Measurements from ENCODE around the gene SP3. TPM values are rescaled to one million over a fixed set of nuclear protein-coding genes. Genes with fewer than 3 reads are reported as not detected.

Gene SP3
- polyA plus RNA-seq, 3 donors = 44.8 to 66.2 (median 54.2) TPM

GRCh38 chr2:173934895-173935294 lies 30.3 kb downstream of the SP3 start:
- Histone ChIP-seq H3K9ac (ENCODE audit: insufficient read depth, low read length, poor library complexity, severe bottlenecking) (no peak overlapping the region), H2AFZ (ENCODE audit: insufficient read depth, low read depth, low read length, poor library complexity, severe bottlenecking) (no peak overlapping the region), H3K79me2 (ENCODE audit: insufficient read depth, low read length) (peaks cover 100% of the 10 kb centered on the region), H3K9me3 (replicated peaks in 1 of 2; ENCODE audit: control insufficient read depth in 1 of 2, insufficient read depth in 1 of 2, low read length in 2 of 2) (no peaks in the 10 kb centered on the region), H3K4me1 (ENCODE audit: control insufficient read depth in 1 of 2, insufficient read depth in 2 of 2, low read length in 2 of 2) (peaks cover 11 to 13% of the 10 kb centered on the region in 2 donors), H4K20me1 (ENCODE audit: insufficient read depth, low read length) (peaks cover 97% of the 10 kb centered on the region), H3K4me3 (replicated peaks in 1 of 3; ENCODE audit: low read depth in 2 of 3, low read length in 3 of 3) (no peak overlapping the region), H3K27ac (ENCODE audit: low read depth in 1 of 2, low read length in 2 of 2) (peak overlapping the region in 1 of 2 donors; percentile 30), H3K36me3 (replicated peaks in 1 of 2; ENCODE audit: control insufficient read depth in 1 of 2, insufficient read depth in 2 of 2, low read length in 2 of 2) (peaks cover 11 to 47% of the 10 kb centered on the region in 2 donors), H3K4me2 (replicated peaks; ENCODE audit: extremely low read depth, low read length, poor library complexity, severe bottlenecking) (no peak overlapping the region), H3K27me3 (ENCODE audit: control insufficient read depth in 2 of 2, insufficient read depth in 2 of 2, low read length in 2 of 2) (no peaks in the 10 kb centered on the region)
- no peak overlapping the region for H3K4me3 Mint-ChIP-seq
- no peak for DNase-seq
- intact Hi-C loops (cut with micrococcal nuclease) = no loop called here
- peaks cover 28 to 38% of the 10 kb centered on the region in 2 donors for H3K36me3 Mint-ChIP-seq
- TF ChIP-seq, protein P1, sequence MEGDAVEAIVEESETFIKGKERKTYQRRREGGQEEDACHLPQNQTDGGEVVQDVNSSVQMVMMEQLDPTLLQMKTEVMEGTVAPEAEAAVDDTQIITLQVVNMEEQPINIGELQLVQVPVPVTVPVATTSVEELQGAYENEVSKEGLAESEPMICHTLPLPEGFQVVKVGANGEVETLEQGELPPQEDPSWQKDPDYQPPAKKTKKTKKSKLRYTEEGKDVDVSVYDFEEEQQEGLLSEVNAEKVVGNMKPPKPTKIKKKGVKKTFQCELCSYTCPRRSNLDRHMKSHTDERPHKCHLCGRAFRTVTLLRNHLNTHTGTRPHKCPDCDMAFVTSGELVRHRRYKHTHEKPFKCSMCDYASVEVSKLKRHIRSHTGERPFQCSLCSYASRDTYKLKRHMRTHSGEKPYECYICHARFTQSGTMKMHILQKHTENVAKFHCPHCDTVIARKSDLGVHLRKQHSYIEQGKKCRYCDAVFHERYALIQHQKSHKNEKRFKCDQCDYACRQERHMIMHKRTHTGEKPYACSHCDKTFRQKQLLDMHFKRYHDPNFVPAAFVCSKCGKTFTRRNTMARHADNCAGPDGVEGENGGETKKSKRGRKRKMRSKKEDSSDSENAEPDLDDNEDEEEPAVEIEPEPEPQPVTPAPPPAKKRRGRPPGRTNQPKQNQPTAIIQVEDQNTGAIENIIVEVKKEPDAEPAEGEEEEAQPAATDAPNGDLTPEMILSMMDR (IDR thresholded peaks at IDR 0.05) = no peak
- H3K4me1 Mint-ChIP-seq = peaks cover 24% of the 10 kb centered on the region
- H3K27me3 Mint-ChIP-seq (ENCODE audit: low read depth in 3 of 3) = no peaks in the 10 kb centered on the region
- no peaks in the 10 kb centered on the region for H3K9me3 Mint-ChIP-seq
- 92% methylated on average over 2 of the region's 5 CpGs for WGBS (ENCODE audit: insufficient coverage)
- peak overlapping the region in 1 of 7 donors; percentile 87 for H3K27ac Mint-ChIP-seq

DNA sequence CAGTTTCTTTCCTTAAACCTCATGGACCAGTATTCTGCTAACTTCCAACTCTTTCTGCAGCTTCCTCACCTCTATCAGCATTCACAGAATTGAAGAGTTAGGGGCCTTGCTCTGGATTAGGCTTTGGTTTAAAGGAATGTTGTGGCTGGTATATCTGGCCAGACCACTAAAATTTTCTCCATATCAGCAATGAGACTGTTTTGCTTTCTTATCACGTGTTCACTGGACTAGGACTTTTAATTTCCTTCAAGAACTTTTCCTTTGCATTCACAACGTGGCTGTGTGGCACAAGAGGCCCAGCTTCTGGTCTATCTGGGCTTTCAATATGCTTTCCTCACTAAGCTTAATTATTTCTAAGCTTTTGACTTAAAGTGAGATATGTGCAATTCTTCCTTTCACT lies 33.4 kb downstream of the SP3 start:
- Mint-ChIP-seq H3K27ac (peak overlapping the region in 2 of 7 donors; percentile 28 to 56), H3K4me3 (no peak overlapping the region), H3K4me1 (peaks cover 16% of the 10 kb centered on the region), H3K9me3 (peaks cover 0 to 4% (median 3%) of the 10 kb centered on the region in 7 donors), H3K27me3 (ENCODE audit: low read depth in 3 of 3) (no peaks in the 10 kb centered on the region), H3K36me3 (peaks cover 37 to 49% of the 10 kb centered on the region in 2 donors)
- peaks cover 0 to 3% of the 10 kb centered on the region in 2 donors for H3K9me3 ChIP-seq (replicated peaks in 1 of 2; ENCODE audit: control insufficient read depth in 1 of 2, insufficient read depth in 1 of 2, low read length in 2 of 2)
- intact Hi-C loops (cut with micrococcal nuclease) = no loop called here
- H3K4me3 ChIP-seq (replicated peaks in 1 of 3; ENCODE audit: low read depth in 2 of 3, low read length in 3 of 3) = no peak overlapping the region
- no peak overlapping the region for H3K9ac ChIP-seq (ENCODE audit: insufficient read depth, low read length, poor library complexity, severe bottlenecking)
- no peak for DNase-seq
- peaks cover 100% of the 10 kb centered on the region for H4K20me1 ChIP-seq (ENCODE audit: insufficient read depth, low read length)
- 100% methylated on average over 1 of the region's 2 CpGs for WGBS (ENCODE audit: insufficient coverage)
- H2AFZ ChIP-seq (ENCODE audit: insufficient read depth, low read depth, low read length, poor library complexity, severe bottlenecking) = no peak overlapping the region
- H3K27me3 ChIP-seq (ENCODE audit: control insufficient read depth in 2 of 2, insufficient read depth in 2 of 2, low read length in 2 of 2) = no peaks in the 10 kb centered on the region
- no peak overlapping the region for H3K4me2 ChIP-seq (replicated peaks; ENCODE audit: extremely low read depth, low read length, poor library complexity, severe bottlenecking)
- H3K27ac ChIP-seq (ENCODE audit: low read depth in 1 of 2, low read length in 2 of 2) = no peak overlapping the region
- peaks cover 0 to 3% of the 10 kb centered on the region in 2 donors for H3K4me1 ChIP-seq (ENCODE audit: control insufficient read depth in 1 of 2, insufficient read depth in 2 of 2, low read length in 2 of 2)
- TF ChIP-seq, protein P1 (IDR thresholded peaks at IDR 0.05) = no peak
- peaks cover 13 to 62% of the 10 kb centered on the region in 2 donors for H3K36me3 ChIP-seq (replicated peaks in 1 of 2; ENCODE audit: control insufficient read depth in 1 of 2, insufficient read depth in 2 of 2, low read length in 2 of 2)
- H3K79me2 ChIP-seq (ENCODE audit: insufficient read depth, low read length) = peaks cover 100% of the 10 kb centered on the region

All from CD14-positive monocyte (primary cell).